ENCODE results near the gene KCNH4.

The KCNH4 gene

GRCh38 chr17:42133461-42134041 lies 47.4 kb downstream of the KCNH4 start:
- H3K4me2 ChIP-seq (ENCODE audit: low read length): peak overlapping the region; percentile 87
- H3K4me1 ChIP-seq (ENCODE audit: control insufficient read depth, low read length): peaks cover 70% of the 10 kb centered on the region
- no peaks in the 10 kb centered on the region for H3K9me3 ChIP-seq (ENCODE audit: control insufficient read depth, insufficient read depth, low read length)
- TF ChIP-seq CTCF (IDR thresholded peaks at IDR 0.05; ENCODE audit: low read depth, low read length, poor library complexity, severe bottlenecking): no peak
- no peak for TF ChIP-seq EZH2phosphoT487 (IDR thresholded peaks at IDR 0.05; ENCODE audit: borderline replicate concordance, low read length)
- peak overlapping the region; percentile 82 for H3K27ac ChIP-seq (ENCODE audit: low read depth, low read length)
- H4K20me1 ChIP-seq (ENCODE audit: control insufficient read depth, insufficient read depth, low read depth, low read length): peaks cover 28% of the 10 kb centered on the region
- H3K9me2 ChIP-seq (replicated peaks; ENCODE audit: control insufficient read depth, low read length): no peaks in the 10 kb centered on the region
- peak overlapping the region; percentile 50 for H3K4me3 ChIP-seq (ENCODE audit: low read length)
- H3K36me3 ChIP-seq (ENCODE audit: control insufficient read depth, low read length): peaks cover 67% of the 10 kb centered on the region
- peaks cover 24% of the 10 kb centered on the region for H3F3A ChIP-seq (ENCODE audit: control insufficient read depth, insufficient read depth)
- H3K27me3 ChIP-seq (ENCODE audit: control insufficient read depth, low read length): no peaks in the 10 kb centered on the region
- peaks cover 73% of the 10 kb centered on the region for H3K79me2 ChIP-seq (ENCODE audit: control insufficient read depth, low read length)

- H3F3A ChIP-seq (ENCODE audit: control insufficient read depth, insufficient read depth): peaks cover 24% of the 10 kb centered on the region
- no peaks in the 10 kb centered on the region for H3K27me3 ChIP-seq (ENCODE audit: control insufficient read depth, low read length)
- H3K4me2 ChIP-seq (ENCODE audit: low read length): peak overlapping the region; percentile 87
- no peaks in the 10 kb centered on the region for H3K9me2 ChIP-seq (replicated peaks; ENCODE audit: control insufficient read depth, low read length)
- H3K9me3 ChIP-seq (ENCODE audit: control insufficient read depth, insufficient read depth, low read length): no peaks in the 10 kb centered on the region
- peak overlapping the region; percentile 50 for H3K4me3 ChIP-seq (ENCODE audit: low read length)
- TF ChIP-seq EZH2phosphoT487 (IDR thresholded peaks at IDR 0.05; ENCODE audit: borderline replicate concordance, low read length) (no peak), CTCF (IDR thresholded peaks at IDR 0.05; ENCODE audit: low read depth, low read length, poor library complexity, severe bottlenecking) (no peak)
- peaks cover 67% of the 10 kb centered on the region for H3K79me2 ChIP-seq (ENCODE audit: control insufficient read depth, low read length)
- H3K27ac ChIP-seq (ENCODE audit: low read depth, low read length): peak overlapping the region; percentile 82
- peaks cover 71% of the 10 kb centered on the region for H3K36me3 ChIP-seq (ENCODE audit: control insufficient read depth, low read length)
- H3K4me1 ChIP-seq (ENCODE audit: control insufficient read depth, low read length): peaks cover 67% of the 10 kb centered on the region
- peaks cover 28% of the 10 kb centered on the region for H4K20me1 ChIP-seq (ENCODE audit: control insufficient read depth, insufficient read depth, low read depth, low read length)
These were observed 48.0 kb downstream of the KCNH4 start for GRCh38 chr17:42132941-42133340.

GRCh38 chr17:42131981-42132432 lies 48.9 kb downstream of the KCNH4 start:
- peaks cover 24% of the 10 kb centered on the region for H3F3A ChIP-seq (ENCODE audit: control insufficient read depth, insufficient read depth)
- peak overlapping the region; percentile 82 for H3K27ac ChIP-seq (ENCODE audit: low read depth, low read length)
- no peak for TF ChIP-seq CTCF (IDR thresholded peaks at IDR 0.05; ENCODE audit: low read depth, low read length, poor library complexity, severe bottlenecking)
- no peak for TF ChIP-seq EZH2phosphoT487 (IDR thresholded peaks at IDR 0.05; ENCODE audit: borderline replicate concordance, low read length)
- H3K9me3 ChIP-seq (ENCODE audit: control insufficient read depth, insufficient read depth, low read length): no peaks in the 10 kb centered on the region
- peaks cover 58% of the 10 kb centered on the region for H3K4me1 ChIP-seq (ENCODE audit: control insufficient read depth, low read length)
- peak overlapping the region; percentile 87 for H3K4me2 ChIP-seq (ENCODE audit: low read length)
- H3K27me3 ChIP-seq (ENCODE audit: control insufficient read depth, low read length): no peaks in the 10 kb centered on the region
- H3K79me2 ChIP-seq (ENCODE audit: control insufficient read depth, low read length): peaks cover 58% of the 10 kb centered on the region
- no peaks in the 10 kb centered on the region for H3K9me2 ChIP-seq (replicated peaks; ENCODE audit: control insufficient read depth, low read length)
- H4K20me1 ChIP-seq (ENCODE audit: control insufficient read depth, insufficient read depth, low read depth, low read length): peaks cover 28% of the 10 kb centered on the region
- H3K36me3 ChIP-seq (ENCODE audit: control insufficient read depth, low read length): peaks cover 77% of the 10 kb centered on the region
- H3K4me3 ChIP-seq (ENCODE audit: low read length): peak overlapping the region; percentile 50

Data from DOHH2 (cell line).